Thyroid gland (tissue), 4 donors: ENCODE measurements around the gene UGT2B10. TPM values are rescaled to one million over a fixed set of nuclear protein-coding genes. Genes with fewer than 3 reads are reported as not detected.
"Not testable (repeated sequence)": the region's sequence is repeated elsewhere in the genome, so short reads cannot be mapped to it uniquely, and the experiment has no call there.

Experiments
- DNase-seq, 2 donors: peaks; one replicate each; pipeline ENCODE4 v3.0.0-alpha.2; 2019
- H3K27ac ChIP-seq, 3 donors: fragments of 200-600 bp; sonication (generic); 1 replicate in 2 of 3; 2 replicates in 1 of 3; pipeline ENCODE4 v1.5.1; 2016 to 2019; ENCODE audit warnings: mild to moderate bottlenecking in 1 of 3, moderate library complexity in 1 of 3
- H3K27me3 ChIP-seq: fragments of 200-600 bp; sonication (generic); one replicate; pipeline ENCODE4 v1.5.1; 2019
- H3K36me3 ChIP-seq, 2 donors: fragments of 200-600 bp; sonication (generic); one replicate each; pipeline ENCODE4 v1.5.1; 2016 to 2019
- H3K4me1 ChIP-seq, 2 donors: fragments of 200-600 bp; sonication (generic); one replicate each; pipeline ENCODE4 v1.5.1; 2017 to 2019
- H3K4me3 ChIP-seq, 3 donors: fragments of 200-600 bp; sonication (generic); replicated peaks in 1 of 3; 1 replicate in 2 of 3; 2 replicates in 1 of 3; pipeline ENCODE4 v1.5.1; 2016; ENCODE audit warnings: mild to moderate bottlenecking in 1 of 3
- H3K9me3 ChIP-seq: fragments of 200-600 bp; sonication (generic); one replicate; pipeline ENCODE4 v1.5.1; 2017
- CTCF ChIP-seq, 6 experiments: fragments of 200-600 bp in 3 of 6; fragments of 450-650 bp in 3 of 6; sonication (generic) in 3 of 6; IDR thresholded peaks; one replicate each; pipeline ENCODE4 v1.5.1; 2016 to 2019; ENCODE audit warnings: antibody characterized with exemption in 6 of 6, mild to moderate bottlenecking in 2 of 6, inconsistent platforms in 1 of 6, moderate library complexity in 1 of 6
- POLR2A ChIP-seq, 2 donors: fragments of 450-650 bp; IDR thresholded peaks; one replicate each; pipeline ENCODE4 v1.6.1; 2017; ENCODE audit warnings: antibody characterized with exemption in 2 of 2, mild to moderate bottlenecking in 2 of 2, moderate library complexity in 1 of 2
- WGBS, 2 donors: methylation state at CpG; one replicate each; pipeline ENCODE4 v1.1.5; 2017; 5-methylcytosine and 5-hydroxymethylcytosine counted together
- intact Hi-C: fragments of 100-400 bp; cut with DNase I; formaldehyde crosslinking; loops from one replicate; pipeline ENCODE4 v1.15.1; 2023
- total RNA-seq, 4 donors: library from RNA; depleted of rRNA; stranded (reverse); fragments of >200 nt; gene quantifications; one replicate each; pipeline ENCODE4 v1.2.3, GENCODE V29; 2016

UGT2B10 gene
- not detected for total RNA-seq

DNA sequence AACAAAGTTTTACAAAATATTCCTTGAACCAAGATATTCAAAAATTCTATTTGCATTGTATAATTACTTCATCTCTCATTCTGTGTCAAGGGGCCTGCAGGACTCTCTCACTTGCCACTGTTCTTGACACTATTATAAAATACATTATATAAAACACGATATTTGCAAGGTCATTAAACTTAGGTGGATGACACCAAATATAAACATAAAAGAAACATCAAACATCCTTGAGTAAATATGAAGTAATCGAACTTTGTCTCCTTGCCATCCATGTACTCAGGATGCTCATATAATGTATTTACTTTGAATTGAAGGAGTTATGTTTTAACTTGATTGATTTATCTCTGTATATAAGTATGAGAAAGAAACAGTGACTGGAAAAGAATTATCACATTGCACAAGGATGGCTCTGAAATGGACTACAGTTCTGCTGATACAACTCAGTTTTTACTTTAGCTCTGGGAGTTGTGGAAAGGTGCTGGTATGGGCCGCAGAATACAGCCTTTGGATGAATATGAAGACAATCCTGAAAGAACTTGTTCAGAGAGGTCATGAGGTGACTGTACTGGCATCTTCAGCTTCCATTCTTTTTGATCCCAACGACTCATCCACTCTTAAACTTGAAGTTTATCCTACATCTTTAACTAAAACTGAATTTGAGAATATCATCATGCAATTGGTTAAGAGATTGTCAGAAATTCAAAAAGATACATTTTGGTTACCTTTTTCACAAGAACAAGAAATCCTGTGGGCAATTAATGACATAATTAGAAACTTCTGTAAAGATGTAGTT lies at the start of gene UGT2B10:
UGT2B10 (plus strand) TSS at position 378 of the 793 bp plus-strand sequence; CDS start at position 404, 26 bp downstream.
- H3K4me1 ChIP-seq, H3K9me3 ChIP-seq, DNase-seq, intact Hi-C loops, H3K27ac ChIP-seq, H3K36me3 ChIP-seq, H3K4me3 ChIP-seq, H3K27me3 ChIP-seq: not testable (repeated sequence)
- WGBS, 2 donors, result 67 to 73% methylated on average over 4 of the region's 4 CpGs

GRCh38 chr4:68771836-68772235 lies 44.0 kb upstream of the UGT2B10 start:
- H3K9me3 ChIP-seq, H3K27ac ChIP-seq, H3K27me3 ChIP-seq, intact Hi-C loops, H3K4me3 ChIP-seq, DNase-seq, H3K4me1 ChIP-seq, H3K36me3 ChIP-seq: not testable (repeated sequence)

DNA sequence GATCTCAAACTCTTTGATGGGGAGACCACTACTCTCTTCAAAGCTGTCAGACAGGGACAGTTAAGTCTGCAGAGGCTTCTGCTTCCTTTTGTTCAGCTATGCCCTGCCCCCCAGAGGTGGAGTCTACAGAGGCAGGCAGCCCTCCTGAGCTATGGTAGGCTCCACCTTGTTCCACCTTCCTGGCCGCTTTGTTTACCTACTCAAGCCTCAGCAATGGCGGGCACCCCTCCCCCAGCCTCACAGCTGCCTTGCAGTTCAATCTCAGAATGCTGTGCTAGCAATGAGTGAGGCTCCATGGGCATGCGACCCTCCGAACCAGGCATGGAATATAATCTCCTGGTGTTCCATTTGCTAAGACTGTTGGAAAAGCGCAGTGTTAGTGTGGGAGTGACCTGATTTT lies 42.1 kb upstream of the UGT2B10 start:
- Histone ChIP-seq H3K27ac (no peak overlapping the region), H3K27me3 (no peaks in the 10 kb centered on the region), H3K9me3 (no peaks in the 10 kb centered on the region), H3K4me1 (no peaks in the 10 kb centered on the region), H3K36me3 (no peaks in the 10 kb centered on the region), H3K4me3 (no peak overlapping the region)
- intact Hi-C loops, result no loop called here
- DNase-seq, result no peak
- TF ChIP-seq CTCF (IDR thresholded peaks at IDR 0.05) (no peak), POLR2A (IDR thresholded peaks at IDR 0.05) (no peak)
- 86 to 91% methylated on average over 5 of the region's 5 CpGs for WGBS, 2 donors

DNA sequence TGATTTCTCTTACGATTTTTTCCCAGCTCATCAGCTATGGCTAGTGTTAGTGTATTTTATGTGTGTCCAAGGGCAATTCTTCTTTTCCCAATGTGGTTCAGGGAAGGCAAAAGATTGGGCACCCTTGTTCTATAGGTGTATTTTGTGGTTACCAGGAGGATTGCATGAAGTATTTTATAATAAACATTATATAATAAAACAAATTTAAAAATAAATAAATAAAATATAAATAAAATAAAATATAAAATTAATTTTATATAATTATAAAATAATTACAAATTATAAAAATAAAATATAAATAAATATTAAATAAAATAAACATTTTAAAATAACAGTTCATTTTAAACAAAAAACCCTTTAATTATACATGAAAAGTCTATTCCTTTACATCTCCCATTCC lies 35.6 kb upstream of the UGT2B10 start:
- no peak for DNase-seq
- no peak overlapping the region for H3K27ac ChIP-seq
- WGBS, 2 donors, result 82 to 86% methylated on average over 1 of the region's 1 CpG
- intact Hi-C loops, result no loop called here
- no peaks in the 10 kb centered on the region for H3K36me3 ChIP-seq
- TF ChIP-seq CTCF (IDR thresholded peaks at IDR 0.05) (no peak), POLR2A (IDR thresholded peaks at IDR 0.05) (no peak)
- H3K4me3 ChIP-seq, result no peak overlapping the region
- no peaks in the 10 kb centered on the region for H3K27me3 ChIP-seq
- H3K9me3 ChIP-seq, result no peaks in the 10 kb centered on the region
- no peaks in the 10 kb centered on the region for H3K4me1 ChIP-seq

- TF ChIP-seq POLR2A (IDR thresholded peaks at IDR 0.05) (no peak), CTCF (IDR thresholded peaks at IDR 0.05) (no peak)
Observed at GRCh38 chr4:68797048-68797447, 18.7 kb upstream of the UGT2B10 start.

GRCh38 chr4:68797618-68798017 lies 18.2 kb upstream of the UGT2B10 start:
- no peaks in the 10 kb centered on the region for H3K36me3 ChIP-seq
- H3K27me3 ChIP-seq, result no peaks in the 10 kb centered on the region
- H3K4me3 ChIP-seq, result no peak overlapping the region
- TF ChIP-seq POLR2A (IDR thresholded peaks at IDR 0.05) (no peak), CTCF (IDR thresholded peaks at IDR 0.05) (no peak)
- intact Hi-C loops, result no loop called here
- WGBS, 2 donors, result 48 to 52% methylated on average over 3 of the region's 3 CpGs
- DNase-seq, result no peak
- no peaks in the 10 kb centered on the region for H3K9me3 ChIP-seq
- H3K27ac ChIP-seq, result no peak overlapping the region
- no peaks in the 10 kb centered on the region for H3K4me1 ChIP-seq

More at GRCh38 chr4:68797048-68797447, 18.7 kb upstream of the UGT2B10 start:
- Histone ChIP-seq H3K4me1 (no peaks in the 10 kb centered on the region), H3K27ac (no peak overlapping the region), H3K9me3 (no peaks in the 10 kb centered on the region), H3K27me3 (no peaks in the 10 kb centered on the region), H3K36me3 (no peaks in the 10 kb centered on the region), H3K4me3 (no peak overlapping the region)
- intact Hi-C loops, result no loop called here
- DNase-seq, result no peak
- 85 to 90% methylated on average over 1 of the region's 1 CpG for WGBS, 2 donors
